ENCODE measurements around the gene RTEL1.

The RTEL1 gene

DNA sequence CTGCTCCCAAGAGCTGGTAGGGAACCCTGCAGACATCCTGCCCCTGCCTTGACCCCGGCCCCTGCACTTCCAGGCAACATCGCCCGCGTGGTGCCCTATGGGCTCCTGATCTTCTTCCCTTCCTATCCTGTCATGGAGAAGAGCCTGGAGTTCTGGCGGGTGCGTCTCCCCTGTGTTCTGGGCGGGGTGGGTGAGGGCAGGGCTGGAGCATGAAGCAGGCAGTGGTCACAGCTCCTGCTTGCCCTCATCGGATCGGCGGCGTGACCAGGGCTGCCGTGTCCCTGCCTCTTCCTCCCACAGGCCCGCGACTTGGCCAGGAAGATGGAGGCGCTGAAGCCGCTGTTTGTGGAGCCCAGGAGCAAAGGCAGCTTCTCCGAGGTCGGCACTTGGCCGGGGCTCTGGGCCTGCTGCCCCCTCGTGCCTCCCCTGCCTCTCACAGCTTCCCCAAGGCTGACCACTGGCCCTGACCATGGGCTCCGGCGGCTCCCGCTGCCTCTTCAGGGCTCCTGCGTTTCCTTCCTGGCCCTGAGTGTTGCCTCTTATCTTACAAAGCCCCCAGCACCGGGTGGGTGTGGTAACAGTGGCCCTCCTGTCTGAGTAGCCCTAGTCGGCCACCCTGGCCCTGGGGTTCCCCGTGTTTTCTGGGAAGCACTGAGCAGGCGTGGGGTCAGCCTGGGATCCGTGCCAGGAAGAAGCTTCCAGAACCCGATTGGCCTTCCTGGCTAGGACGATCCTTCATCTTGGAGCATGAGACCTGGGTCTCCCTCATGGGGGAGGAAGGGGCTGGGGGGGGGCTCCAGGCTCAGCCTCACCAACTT is 30.3 kb downstream of the RTEL1 start:
- H3K36me3 ChIP-seq (ENCODE audit: control insufficient read depth, insufficient read depth, low read length): no peaks in the 10 kb centered on the region
- H3K79me2 ChIP-seq: no peaks in the 10 kb centered on the region
- no peaks in the 10 kb centered on the region for H3K9me3 ChIP-seq (ENCODE audit: control insufficient read depth, low read length)
- no peaks in the 10 kb centered on the region for H3K27me3 ChIP-seq (ENCODE audit: control insufficient read depth, insufficient read depth, low read length)
- H2AFZ ChIP-seq: no peak overlapping the region
- no peak for TF ChIP-seq CTCF (IDR thresholded peaks at IDR 0.05)
- no peak overlapping the region for H3K4me2 ChIP-seq (ENCODE audit: low read length)
- no peak overlapping the region for H3K9ac ChIP-seq
- no peak overlapping the region for H3K4me3 ChIP-seq (ENCODE audit: low read depth, low read length)
- H3K4me1 ChIP-seq: no peaks in the 10 kb centered on the region
- H3K27ac ChIP-seq: peak overlapping the region; percentile 78

DNA sequence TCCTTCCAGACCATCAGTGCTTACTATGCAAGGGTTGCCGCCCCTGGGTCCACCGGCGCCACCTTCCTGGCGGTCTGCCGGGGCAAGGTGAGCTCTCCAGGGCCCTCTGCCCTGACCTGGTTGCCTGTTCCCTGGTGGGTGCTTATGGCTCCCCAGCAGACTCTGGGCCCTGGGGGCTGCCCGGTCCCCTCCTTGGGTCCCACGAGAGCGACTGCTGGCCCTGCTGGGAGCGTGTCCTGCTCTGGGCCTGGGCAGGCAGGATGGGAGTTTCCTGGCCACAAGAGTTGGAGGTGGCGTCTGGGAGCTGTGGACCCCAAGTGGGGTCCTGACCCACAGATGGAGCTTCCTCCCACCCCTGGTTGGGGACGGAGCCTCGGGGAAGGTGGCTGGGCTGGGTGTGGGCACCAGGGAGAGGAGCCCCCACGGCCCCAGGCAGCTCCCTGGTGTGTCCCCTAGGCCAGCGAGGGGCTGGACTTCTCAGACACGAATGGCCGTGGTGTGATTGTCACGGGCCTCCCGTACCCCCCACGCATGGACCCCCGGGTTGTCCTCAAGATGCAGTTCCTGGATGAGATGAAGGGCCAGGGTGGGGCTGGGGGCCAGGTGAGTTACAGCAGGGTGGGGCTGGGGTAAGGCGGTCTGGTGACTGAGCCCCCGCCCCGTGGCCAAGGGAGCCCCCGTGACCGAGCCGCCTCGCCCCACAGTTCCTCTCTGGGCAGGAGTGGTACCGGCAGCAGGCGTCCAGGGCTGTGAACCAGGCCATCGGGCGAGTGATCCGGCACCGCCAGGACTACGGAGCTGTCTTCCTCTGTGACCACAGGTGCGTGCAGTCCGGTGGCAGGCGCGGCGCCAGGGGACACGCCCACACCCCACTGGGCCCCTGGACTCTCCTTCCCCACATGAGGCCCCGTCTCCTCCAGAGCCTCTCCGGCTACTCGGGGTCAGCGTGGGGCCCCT is 31.2 kb downstream of the RTEL1 start:
- Histone ChIP-seq H3K36me3 (ENCODE audit: control insufficient read depth, insufficient read depth, low read length) (no peaks in the 10 kb centered on the region), H3K9ac (no peak overlapping the region), H3K4me1 (no peaks in the 10 kb centered on the region), H3K27me3 (ENCODE audit: control insufficient read depth, insufficient read depth, low read length) (no peaks in the 10 kb centered on the region), H3K27ac (peak overlapping the region; percentile 16), H3K9me3 (ENCODE audit: control insufficient read depth, low read length) (no peaks in the 10 kb centered on the region), H3K4me2 (ENCODE audit: low read length) (no peak overlapping the region), H2AFZ (no peak overlapping the region), H3K4me3 (ENCODE audit: low read depth, low read length) (no peak overlapping the region), H3K79me2 (no peaks in the 10 kb centered on the region)
- TF ChIP-seq CTCF (IDR thresholded peaks at IDR 0.05): no peak

- no peak overlapping the region for H3K4me3 ChIP-seq (ENCODE audit: low read depth, low read length)
- H3K79me2 ChIP-seq: no peaks in the 10 kb centered on the region
- H3K4me2 ChIP-seq (ENCODE audit: low read length): no peak overlapping the region
- H3K36me3 ChIP-seq (ENCODE audit: control insufficient read depth, insufficient read depth, low read length): no peaks in the 10 kb centered on the region
- H3K9ac ChIP-seq: no peak overlapping the region
- no peaks in the 10 kb centered on the region for H3K4me1 ChIP-seq
- no peaks in the 10 kb centered on the region for H3K27me3 ChIP-seq (ENCODE audit: control insufficient read depth, insufficient read depth, low read length)
- no peak overlapping the region for H3K27ac ChIP-seq
- TF ChIP-seq CTCF (IDR thresholded peaks at IDR 0.05): no peak
- no peak overlapping the region for H2AFZ ChIP-seq
- no peaks in the 10 kb centered on the region for H3K9me3 ChIP-seq (ENCODE audit: control insufficient read depth, low read length)
These were observed 32.1 kb downstream of the RTEL1 start for GRCh38 chr20:63690003-63690897.

GRCh38 chr20:63690898-63691710 is 33.0 kb downstream of the RTEL1 start:
- Histone ChIP-seq H3K27me3 (ENCODE audit: control insufficient read depth, insufficient read depth, low read length) (no peaks in the 10 kb centered on the region), H3K79me2 (no peaks in the 10 kb centered on the region), H3K36me3 (ENCODE audit: control insufficient read depth, insufficient read depth, low read length) (no peaks in the 10 kb centered on the region), H3K4me3 (ENCODE audit: low read depth, low read length) (no peak overlapping the region), H2AFZ (no peak overlapping the region), H3K4me1 (no peaks in the 10 kb centered on the region), H3K27ac (no peak overlapping the region), H3K9me3 (ENCODE audit: control insufficient read depth, low read length) (no peaks in the 10 kb centered on the region), H3K9ac (no peak overlapping the region), H3K4me2 (ENCODE audit: low read length) (no peak overlapping the region)
- no peak for TF ChIP-seq CTCF (IDR thresholded peaks at IDR 0.05)
